HG03159 (cell line): ENCODE data around the gene PSKH1.

ENCODE experiments used
- ATAC-seq: cut with Tn5 transposase; IDR thresholded peaks from one replicate; pipeline ENCODE4 v1.9.1; 2021; ENCODE audit warnings: mild to moderate bottlenecking, moderate library complexity; ENCODE audit not compliant: unreplicated experiment

PSKH1 gene

GRCh38 chr16:67864594-67864993 lies 28.5 kb upstream of the PSKH1 start:
- ATAC-seq: no peak

DNA sequence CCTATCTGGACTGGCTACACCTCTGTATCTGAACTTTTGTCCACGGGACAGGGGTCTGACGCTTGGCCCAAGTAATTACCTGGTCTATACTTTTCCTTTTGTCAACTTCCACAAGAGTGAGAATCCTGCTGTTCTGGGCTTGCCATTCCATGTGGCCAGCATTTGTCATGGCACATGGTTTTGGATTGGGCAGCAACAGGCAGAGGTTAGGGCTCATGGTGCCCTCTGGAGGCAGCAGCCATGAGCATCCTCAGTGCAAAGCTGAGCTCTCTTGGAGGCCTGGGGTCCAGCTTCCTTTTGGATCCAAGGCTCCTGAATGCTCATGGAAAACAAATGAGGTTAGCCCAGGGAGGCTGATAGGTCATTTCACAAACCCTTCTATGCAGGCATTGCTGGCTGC lies 27.7 kb upstream of the PSKH1 start:
- ATAC-seq: no peak

- ATAC-seq: no peak
Measured at GRCh38 chr16:67868290-67868689, 24.8 kb upstream of the PSKH1 start.

DNA sequence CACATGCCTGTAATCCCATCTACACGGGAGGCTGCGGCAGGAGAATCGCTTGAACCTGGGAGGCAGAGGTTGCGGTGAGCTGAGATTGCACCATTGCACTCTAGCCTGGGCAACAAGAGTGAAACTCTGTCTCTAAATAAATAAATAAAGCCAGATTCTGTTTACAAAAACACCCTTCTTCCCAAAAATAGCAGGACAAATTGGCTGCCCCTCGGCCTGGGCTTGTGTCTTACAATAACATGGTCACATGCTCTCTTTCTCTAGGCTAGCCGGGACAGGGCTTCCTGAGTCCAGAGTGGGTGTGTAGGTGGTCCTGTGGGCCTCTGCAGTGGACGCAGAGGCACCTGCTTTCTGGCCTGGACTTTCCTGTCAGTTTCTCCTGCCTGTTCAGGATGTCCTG lies 23.4 kb upstream of the PSKH1 start:
- ATAC-seq: no peak

DNA sequence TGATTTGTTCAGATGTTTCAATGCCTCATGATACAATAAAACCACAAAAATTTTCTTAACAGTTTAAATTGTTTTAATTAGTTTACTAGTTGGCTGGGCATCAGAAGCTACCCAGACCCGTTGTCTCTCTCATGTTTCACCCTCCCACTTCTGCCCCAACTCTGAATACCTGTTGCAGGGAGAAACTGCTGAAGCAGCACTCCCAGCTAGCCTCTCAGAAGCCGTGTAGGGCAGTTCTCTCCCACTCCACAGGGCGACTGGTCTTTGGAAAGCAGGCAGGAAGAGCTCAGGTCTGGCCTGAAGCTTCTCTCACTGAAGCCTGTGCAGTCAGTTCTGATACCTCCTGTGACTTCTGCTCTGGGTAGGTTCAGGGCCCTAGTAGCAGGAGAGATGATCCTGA lies 21.8 kb upstream of the PSKH1 start:
- no peak for ATAC-seq

DNA sequence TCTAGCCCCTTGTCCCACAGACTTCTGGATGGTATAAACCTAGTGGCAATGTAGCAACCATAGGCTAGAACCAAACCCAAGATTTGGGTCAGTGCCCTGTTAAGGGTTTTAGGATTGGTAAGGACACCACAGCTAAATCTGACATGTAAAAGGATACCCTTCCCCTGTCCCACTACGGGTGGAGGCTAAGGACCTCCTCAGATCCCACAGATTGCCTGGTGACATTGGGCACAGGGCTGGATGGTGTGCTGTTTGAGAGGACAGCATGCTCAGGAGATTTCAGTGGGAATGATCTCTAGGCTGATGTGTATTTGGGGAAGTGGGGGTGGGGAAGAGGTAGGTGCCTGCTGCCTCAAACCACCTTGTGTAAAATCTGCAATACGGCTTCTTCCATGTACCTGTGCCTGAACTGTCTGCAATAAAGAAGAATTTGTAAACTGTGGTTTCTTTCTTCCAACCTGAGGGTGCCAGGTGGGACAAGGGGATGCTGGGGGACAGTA lies 20.9 kb upstream of the PSKH1 start:
- ATAC-seq: no peak

DNA sequence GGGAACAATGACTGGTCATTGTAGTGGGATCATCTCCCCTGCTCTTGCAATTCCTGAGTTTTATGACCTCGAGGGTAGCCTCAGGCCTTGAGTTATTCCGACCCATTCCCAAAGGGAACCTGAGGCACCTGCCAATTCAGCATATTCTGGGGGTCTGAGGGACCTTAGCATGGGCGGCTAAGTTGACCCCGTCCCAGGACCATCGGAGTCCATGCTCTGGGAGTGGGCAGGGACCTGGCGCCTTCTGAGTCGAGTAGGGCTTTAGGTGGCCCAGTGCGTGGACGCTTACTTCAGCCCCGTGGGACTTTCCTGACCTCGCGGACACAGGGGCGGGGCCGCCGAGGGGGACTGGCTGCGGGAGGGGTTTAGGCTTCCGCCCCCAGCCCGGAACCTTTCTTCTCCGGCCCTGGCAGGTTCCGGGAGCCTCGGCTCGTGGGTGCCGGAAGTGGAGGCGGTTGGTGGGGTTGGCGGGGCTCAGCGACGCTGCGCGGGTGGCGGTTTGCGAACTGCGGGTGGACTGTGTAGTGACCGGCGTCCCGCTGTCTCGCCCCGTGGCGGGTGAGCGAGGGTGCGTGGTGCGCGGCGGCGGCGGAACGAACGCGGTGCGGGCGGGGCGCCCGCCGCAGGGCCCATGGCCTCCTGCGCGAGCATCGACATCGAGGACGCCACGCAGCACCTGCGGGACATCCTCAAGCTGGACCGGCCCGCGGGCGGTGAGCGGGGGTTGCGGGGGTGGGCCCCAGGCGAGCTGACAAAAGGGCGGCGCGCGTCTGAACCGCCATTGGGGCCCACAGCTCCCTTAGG lies 20.2 kb upstream of the PSKH1 start, which contains the start of gene EDC4:
TSS of gene EDC4 (plus strand) at position 422 of the 804 bp plus-strand sequence. CDS start at position 632, 210 bp downstream.
- ATAC-seq: peak; percentile 68

- ATAC-seq: peak; percentile 26
Measured at GRCh38 chr16:67873435-67874370, 19.4 kb upstream of the PSKH1 start.

GRCh38 chr16:67874372-67874771 lies 18.7 kb upstream of the PSKH1 start:
- ATAC-seq: no peak

- ATAC-seq: no peak
Measured at GRCh38 chr16:67877064-67877463, 16.0 kb upstream of the PSKH1 start.

- ATAC-seq: no peak
Measured at GRCh38 chr16:67878232-67878631, 14.8 kb upstream of the PSKH1 start.

DNA sequence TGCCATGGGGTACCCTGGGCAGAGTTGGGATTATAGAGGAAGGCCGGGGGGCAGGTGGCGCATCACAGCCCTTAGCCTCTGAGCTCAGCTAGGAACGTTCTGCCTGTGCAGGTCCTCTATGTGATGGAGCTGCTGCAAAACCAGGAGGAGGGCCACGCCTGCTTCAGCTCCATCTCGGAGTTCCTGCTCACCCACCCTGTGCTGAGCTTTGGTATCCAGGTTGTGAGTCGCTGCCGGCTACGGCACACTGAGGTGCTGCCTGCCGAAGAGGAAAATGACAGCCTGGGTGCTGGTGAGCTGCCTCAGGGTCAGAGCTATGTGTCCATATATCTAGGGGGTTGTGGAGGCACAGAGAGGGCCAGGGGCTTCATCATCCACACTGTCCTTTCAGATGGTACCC lies 14.2 kb upstream of the PSKH1 start:
- no peak for ATAC-seq

DNA sequence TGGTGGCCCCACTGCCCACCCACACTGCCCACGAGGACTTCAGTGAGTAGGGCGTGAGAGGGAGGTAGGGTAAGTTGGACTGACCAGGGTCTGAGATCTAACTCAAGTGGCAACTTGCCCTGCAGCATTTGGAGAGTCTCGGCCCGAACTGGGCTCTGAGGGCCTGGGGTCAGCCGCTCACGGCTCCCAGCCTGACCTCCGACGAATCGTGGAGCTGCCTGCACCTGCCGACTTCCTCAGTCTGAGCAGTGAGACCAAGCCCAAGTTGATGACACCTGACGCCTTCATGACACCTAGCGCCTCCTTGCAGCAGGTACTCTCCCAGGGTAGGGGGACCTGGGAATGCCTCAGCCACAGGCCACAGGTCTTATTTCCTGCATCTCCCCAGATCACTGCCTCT lies 13.6 kb upstream of the PSKH1 start:
- no peak for ATAC-seq

DNA sequence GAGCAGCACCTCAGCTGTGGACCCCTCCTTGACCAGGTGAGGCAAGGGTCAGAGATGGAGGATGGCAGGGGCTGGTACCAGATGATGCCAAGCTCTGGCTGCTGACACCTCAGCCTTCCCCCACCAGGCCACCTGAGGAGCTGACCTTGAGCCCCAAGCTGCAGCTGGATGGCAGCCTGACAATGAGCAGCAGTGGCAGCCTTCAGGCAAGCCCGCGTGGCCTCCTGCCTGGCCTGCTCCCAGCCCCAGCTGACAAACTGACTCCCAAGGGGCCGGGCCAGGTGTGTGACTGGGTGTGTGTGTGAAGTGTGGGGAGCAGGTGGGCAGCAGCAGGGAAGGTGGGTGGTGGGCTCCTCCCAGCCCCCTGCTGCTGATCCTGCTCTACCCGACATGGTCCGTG lies 13.1 kb upstream of the PSKH1 start:
- ATAC-seq: no peak

DNA sequence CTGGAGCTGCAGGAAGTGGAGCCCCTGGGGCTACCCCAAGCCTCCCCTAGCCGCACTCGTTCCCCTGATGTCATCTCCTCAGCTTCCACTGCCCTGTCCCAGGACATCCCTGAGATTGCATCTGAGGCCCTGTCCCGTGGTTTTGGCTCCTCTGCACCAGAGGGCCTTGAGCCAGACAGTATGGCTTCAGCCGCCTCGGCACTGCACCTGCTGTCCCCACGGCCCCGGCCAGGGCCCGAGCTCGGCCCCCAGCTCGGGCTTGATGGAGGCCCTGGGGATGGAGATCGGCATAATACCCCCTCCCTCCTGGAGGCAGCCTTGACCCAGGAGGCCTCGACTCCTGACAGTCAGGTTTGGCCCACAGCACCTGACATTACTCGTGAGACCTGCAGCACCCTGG lies 12.5 kb upstream of the PSKH1 start:
- ATAC-seq: no peak

- no peak for ATAC-seq
Measured at GRCh38 chr16:67881621-67882161, 11.4 kb upstream of the PSKH1 start.

GRCh38 chr16:67882374-67883145 lies 10.5 kb upstream of the PSKH1 start:
- ATAC-seq: no peak

- ATAC-seq: no peak
Measured at GRCh38 chr16:67883146-67883871, 9.7 kb upstream of the PSKH1 start.

GRCh38 chr16:67883872-67884261 lies 9.2 kb upstream of the PSKH1 start:
- no peak for ATAC-seq

GRCh38 chr16:67884684-67885083 lies 8.4 kb upstream of the PSKH1 start, which contains the start of gene NRN1L:
Gene NRN1L (plus strand): TSS chr16:67884885. CDS start chr16:67884904, 19 bp downstream.
- no peak for ATAC-seq
